Measurements from ENCODE around the gene INPP5A. TPM values are rescaled to one million over a fixed set of nuclear protein-coding genes. Genes with fewer than 3 reads are reported as not detected.
A peak's percentile ranks its signal among the peaks of the same experiment; 100 is the strongest.

Gene INPP5A
- total and polyA plus RNA-seq, 7 donors = 17.6 to 132 (median 100) TPM

- Histone ChIP-seq H3K27ac (no peak overlapping the region), H3K36me3 (peaks cover 0 to 25% (median 11%) of the 10 kb centered on the region in 4 donors), H3K27me3 (no peaks in the 10 kb centered on the region), H3K9me3 (no peaks in the 10 kb centered on the region), H3K4me1 (peaks cover 0 to 30% (median 2%) of the 10 kb centered on the region in 4 donors), H3K4me3 (no peak overlapping the region)
- no peak for DNase-seq
- 90 to 92% methylated on average over 16 of the region's 16 CpGs for WGBS, 2 donors
- TF ChIP-seq POLR2AphosphoS5 (IDR thresholded peaks at IDR 0.05) (no peak), EP300 (IDR thresholded peaks at IDR 0.05) (no peak), CTCF (IDR thresholded peaks at IDR 0.05) (no peak), POLR2A (IDR thresholded peaks at IDR 0.05) (no peak)
- intact Hi-C loops (cut with DNase I) = loop anchor here (10.0 kb wide), 1 partner anchor 87 kb away; no protein-coding TSS in a partner anchor
These were observed 120.2 kb downstream of the INPP5A start for GRCh38 chr10:132657748-132658147.

GRCh38 chr10:132658546-132659205 is 121.1 kb downstream of the INPP5A start:
- no peaks in the 10 kb centered on the region for H3K9me3 ChIP-seq
- no peak for TF ChIP-seq POLR2A (IDR thresholded peaks at IDR 0.05)
- no peak for TF ChIP-seq CTCF (IDR thresholded peaks at IDR 0.05)
- no peak for TF ChIP-seq POLR2AphosphoS5 (IDR thresholded peaks at IDR 0.05)
- H3K4me3 ChIP-seq = no peak overlapping the region
- no peak for DNase-seq
- intact Hi-C loops (cut with DNase I) = loop anchor here (10.0 kb wide), 1 partner anchor 86 kb away; no protein-coding TSS in a partner anchor
- no peak overlapping the region for H3K27ac ChIP-seq
- H3K27me3 ChIP-seq = no peaks in the 10 kb centered on the region
- peaks cover 0 to 23% (median 9%) of the 10 kb centered on the region in 4 donors for H3K36me3 ChIP-seq
- WGBS, 2 donors = 95 to 96% methylated on average over 30 of the region's 30 CpGs
- peaks cover 0 to 30% (median 2%) of the 10 kb centered on the region in 4 donors for H3K4me1 ChIP-seq

- DNase-seq = peak; percentile 86
These were observed 121.9 kb downstream of the INPP5A start for GRCh38 chr10:132659206-132660091.

GRCh38 chr10:132660385-132660784 is 122.8 kb downstream of the INPP5A start:
- no peaks in the 10 kb centered on the region for H3K9me3 ChIP-seq
- no peak overlapping the region for H3K27ac ChIP-seq
- no peak for TF ChIP-seq CTCF (IDR thresholded peaks at IDR 0.05)
- TF ChIP-seq POLR2AphosphoS5 (IDR thresholded peaks at IDR 0.05) = no peak
- TF ChIP-seq POLR2A (IDR thresholded peaks at IDR 0.05) = no peak
- TF ChIP-seq EP300 (IDR thresholded peaks at IDR 0.05) = no peak
- H3K36me3 ChIP-seq = peaks cover 0 to 23% (median 9%) of the 10 kb centered on the region in 4 donors
- intact Hi-C loops (cut with DNase I) = no loop called here
- no peak overlapping the region for H3K4me3 ChIP-seq
- 88 to 93% methylated on average over 3 of the region's 3 CpGs for WGBS, 2 donors
- H3K27me3 ChIP-seq = no peaks in the 10 kb centered on the region
- peaks cover 0 to 30% (median 2%) of the 10 kb centered on the region in 4 donors for H3K4me1 ChIP-seq
- DNase-seq = peak; percentile 21

More at GRCh38 chr10:132659206-132660091, 121.9 kb downstream of the INPP5A start:
- H3K36me3 ChIP-seq = peaks cover 0 to 23% (median 9%) of the 10 kb centered on the region in 4 donors
- H3K27ac ChIP-seq = no peak overlapping the region
- intact Hi-C loops (cut with DNase I) = loop anchor here (10.0 kb wide), 1 partner anchor 85 kb away; no protein-coding TSS in a partner anchor
- H3K27me3 ChIP-seq = no peaks in the 10 kb centered on the region
- H3K9me3 ChIP-seq = no peaks in the 10 kb centered on the region
- H3K4me3 ChIP-seq = no peak overlapping the region
- H3K4me1 ChIP-seq = peaks cover 0 to 30% (median 2%) of the 10 kb centered on the region in 4 donors
- 96 to 98% methylated on average over 35 of the region's 35 CpGs for WGBS, 2 donors
- TF ChIP-seq CTCF (IDR thresholded peaks at IDR 0.05) = no peak
- TF ChIP-seq POLR2AphosphoS5 (IDR thresholded peaks at IDR 0.05) = peak in 3 of 4 donors; percentile 58 to 87 (median 63)

Data from sigmoid colon (tissue), 7 donors.